Measurements from ENCODE around the gene THG1L.
"Not testable (repeated sequence)": the region's sequence is repeated elsewhere in the genome, so short reads cannot be mapped to it uniquely, and the experiment has no call there.

Gene THG1L

DNA sequence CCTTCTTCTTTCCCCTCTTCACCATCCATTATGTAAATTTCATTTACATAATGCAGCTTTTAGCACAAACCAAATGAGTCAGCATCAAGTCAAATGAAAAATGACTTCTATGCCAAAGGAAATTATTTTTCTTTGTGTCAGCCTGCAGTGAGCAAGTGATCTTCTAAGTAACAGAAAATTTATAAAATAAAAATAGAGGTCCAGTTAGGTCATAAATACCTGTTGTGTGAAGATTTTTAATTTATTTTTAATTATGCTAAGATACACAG, 16.7 kb upstream of the THG1L start:
- TF ChIP-seq, protein P1, sequence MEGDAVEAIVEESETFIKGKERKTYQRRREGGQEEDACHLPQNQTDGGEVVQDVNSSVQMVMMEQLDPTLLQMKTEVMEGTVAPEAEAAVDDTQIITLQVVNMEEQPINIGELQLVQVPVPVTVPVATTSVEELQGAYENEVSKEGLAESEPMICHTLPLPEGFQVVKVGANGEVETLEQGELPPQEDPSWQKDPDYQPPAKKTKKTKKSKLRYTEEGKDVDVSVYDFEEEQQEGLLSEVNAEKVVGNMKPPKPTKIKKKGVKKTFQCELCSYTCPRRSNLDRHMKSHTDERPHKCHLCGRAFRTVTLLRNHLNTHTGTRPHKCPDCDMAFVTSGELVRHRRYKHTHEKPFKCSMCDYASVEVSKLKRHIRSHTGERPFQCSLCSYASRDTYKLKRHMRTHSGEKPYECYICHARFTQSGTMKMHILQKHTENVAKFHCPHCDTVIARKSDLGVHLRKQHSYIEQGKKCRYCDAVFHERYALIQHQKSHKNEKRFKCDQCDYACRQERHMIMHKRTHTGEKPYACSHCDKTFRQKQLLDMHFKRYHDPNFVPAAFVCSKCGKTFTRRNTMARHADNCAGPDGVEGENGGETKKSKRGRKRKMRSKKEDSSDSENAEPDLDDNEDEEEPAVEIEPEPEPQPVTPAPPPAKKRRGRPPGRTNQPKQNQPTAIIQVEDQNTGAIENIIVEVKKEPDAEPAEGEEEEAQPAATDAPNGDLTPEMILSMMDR (IDR thresholded peaks at IDR 0.05; ENCODE audit: low read depth, low read length): no peak
- no peak overlapping the region for H3K4me3 ChIP-seq (ENCODE audit: low read depth, low read length)
- in situ Hi-C loops (cut with HindIII; ENCODE audit: low sequenced_read_pairs): no loop called here
- DNase-seq (ENCODE audit: low read depth, low spot score): no peak

DNA sequence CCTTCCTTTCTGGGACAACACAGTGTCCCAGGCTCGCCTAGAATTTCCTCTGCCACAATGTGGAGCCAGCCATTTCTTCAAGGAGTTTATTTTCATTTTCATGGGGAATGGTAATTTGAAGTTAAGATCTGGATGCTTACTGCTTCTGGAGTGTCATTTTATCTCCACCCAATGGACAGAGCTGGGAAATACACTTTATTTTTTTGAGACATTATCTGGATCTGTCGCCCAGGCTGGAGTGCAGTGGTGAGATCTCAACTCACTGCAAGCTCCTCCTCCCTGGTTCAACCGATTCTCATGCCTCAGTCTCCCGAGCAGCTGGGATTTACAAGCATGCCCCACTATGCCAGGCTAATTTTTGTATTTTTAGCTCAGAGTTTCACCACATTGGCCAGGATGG, 12.7 kb upstream of the THG1L start:
- in situ Hi-C loops (cut with HindIII; ENCODE audit: low sequenced_read_pairs): no loop called here
- H3K4me3 ChIP-seq (ENCODE audit: low read depth, low read length): no peak overlapping the region
- DNase-seq (ENCODE audit: low read depth, low spot score): peak; percentile 80
- TF ChIP-seq, protein P1 (IDR thresholded peaks at IDR 0.05; ENCODE audit: low read depth, low read length): peak; percentile 55

DNA sequence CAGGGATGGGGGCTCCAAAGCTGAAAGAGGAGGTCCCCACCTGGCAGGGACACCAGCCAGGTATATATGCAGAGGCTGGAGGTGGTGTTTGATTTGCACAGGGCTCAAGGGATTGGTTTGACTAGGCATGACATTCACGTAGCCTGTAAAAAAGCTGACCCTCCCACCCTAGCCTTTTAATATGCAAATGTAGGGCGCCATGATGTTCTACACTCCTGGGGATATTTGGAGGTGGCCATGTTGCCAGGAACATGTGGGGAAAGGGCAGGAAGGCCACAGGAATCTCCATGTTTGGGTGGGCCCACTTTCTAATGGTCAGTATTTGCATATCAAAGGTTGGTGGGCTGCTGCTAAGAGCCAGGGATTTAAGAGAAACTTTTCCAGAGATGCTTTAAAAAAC, 12.0 kb upstream of the THG1L start:
- no peak for DNase-seq (ENCODE audit: low read depth, low spot score)
- TF ChIP-seq, protein P1 (IDR thresholded peaks at IDR 0.05; ENCODE audit: low read depth, low read length): no peak
- no peak overlapping the region for H3K4me3 ChIP-seq (ENCODE audit: low read depth, low read length)
- in situ Hi-C loops (cut with HindIII; ENCODE audit: low sequenced_read_pairs): no loop called here

DNA sequence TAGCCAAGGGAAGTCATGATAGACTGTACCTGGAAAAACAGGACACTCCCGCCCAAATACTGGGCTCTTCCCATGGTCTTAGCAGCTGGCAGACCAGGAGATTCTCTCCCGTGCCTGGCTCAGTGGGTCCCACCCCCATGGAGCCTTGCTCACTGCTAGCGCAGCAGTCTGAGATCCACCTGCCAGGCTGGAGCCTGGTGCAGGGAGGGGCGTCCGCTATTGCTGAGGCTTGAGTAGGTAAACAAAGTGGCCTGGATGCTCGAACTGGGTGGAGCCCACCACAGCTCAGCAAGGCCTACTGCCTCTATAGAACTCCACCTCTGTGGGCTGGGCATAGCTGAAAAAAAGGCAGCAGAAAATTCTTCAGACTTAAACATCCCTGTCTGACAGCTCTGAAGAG, 10.1 kb upstream of the THG1L start:
- TF ChIP-seq, protein P1 (IDR thresholded peaks at IDR 0.05; ENCODE audit: low read depth, low read length): no peak
- no peak for DNase-seq (ENCODE audit: low read depth, low spot score)
- in situ Hi-C loops (cut with HindIII; ENCODE audit: low sequenced_read_pairs): no loop called here
- H3K4me3 ChIP-seq (ENCODE audit: low read depth, low read length): no peak overlapping the region

DNA sequence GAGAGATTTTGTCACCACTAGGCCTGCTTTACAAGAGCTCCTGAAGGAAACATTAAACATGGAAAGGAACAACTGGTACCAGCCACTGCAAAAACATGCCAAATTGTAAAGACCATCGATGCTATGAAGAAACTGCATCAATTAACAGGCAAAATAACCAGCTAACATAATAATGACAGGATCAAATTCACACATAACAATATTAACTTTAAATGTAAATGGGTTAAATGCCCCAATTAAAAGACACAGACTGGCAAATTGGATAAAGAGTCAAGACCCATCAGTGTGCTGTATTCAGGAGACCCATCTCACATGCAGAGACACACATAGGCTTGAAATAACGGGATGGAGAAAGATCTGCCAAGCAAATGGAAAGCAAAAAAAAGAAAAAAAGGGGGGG, 8.3 kb upstream of the THG1L start:
- H3K4me3 ChIP-seq (ENCODE audit: low read depth, low read length); DNase-seq (ENCODE audit: low read depth, low spot score); in situ Hi-C loops (cut with HindIII; ENCODE audit: low sequenced_read_pairs): not testable (repeated sequence)

DNA sequence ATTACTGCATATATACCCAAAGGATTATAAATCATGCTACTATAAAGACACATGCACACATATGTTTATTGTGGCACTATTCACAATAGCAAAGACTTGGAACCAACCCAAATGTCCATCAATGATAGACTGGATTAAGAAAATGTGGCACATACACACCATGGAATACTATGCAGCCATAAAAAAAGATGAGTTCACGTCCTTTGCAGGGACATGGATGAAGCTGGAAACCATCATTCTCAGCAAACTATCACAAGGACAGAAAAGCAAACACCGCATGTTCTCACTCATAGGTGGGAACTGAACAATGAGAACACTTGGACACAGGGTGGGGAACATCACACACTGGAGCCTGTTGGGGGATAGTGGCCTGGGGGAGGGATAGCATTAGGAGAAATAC, 4.6 kb upstream of the THG1L start:
- in situ Hi-C loops (cut with HindIII; ENCODE audit: low sequenced_read_pairs); DNase-seq (ENCODE audit: low read depth, low spot score); H3K4me3 ChIP-seq (ENCODE audit: low read depth, low read length): not testable (repeated sequence)

DNA sequence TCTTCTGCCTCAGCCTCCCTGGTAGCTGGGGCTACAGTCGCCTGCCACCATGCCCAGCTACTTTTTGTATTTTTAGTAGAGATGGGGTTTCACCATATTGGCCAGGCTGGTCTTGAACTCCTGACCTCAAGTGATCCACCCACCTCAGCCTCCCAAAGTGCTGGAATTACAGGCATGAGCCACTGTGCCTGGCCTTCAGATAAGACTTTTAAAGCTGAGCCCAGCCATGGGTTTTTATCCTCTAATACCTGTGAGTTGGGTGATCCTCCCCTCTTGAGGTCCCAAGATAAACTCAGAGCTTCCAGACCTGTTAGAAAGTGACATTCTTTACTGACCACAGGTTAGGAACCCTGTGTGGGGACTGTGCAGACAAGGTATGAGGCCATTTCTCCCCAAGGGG, 3.4 kb upstream of the THG1L start:
- in situ Hi-C loops (cut with HindIII; ENCODE audit: low sequenced_read_pairs); H3K4me3 ChIP-seq (ENCODE audit: low read depth, low read length); DNase-seq (ENCODE audit: low read depth, low spot score): not testable (repeated sequence)

DNA sequence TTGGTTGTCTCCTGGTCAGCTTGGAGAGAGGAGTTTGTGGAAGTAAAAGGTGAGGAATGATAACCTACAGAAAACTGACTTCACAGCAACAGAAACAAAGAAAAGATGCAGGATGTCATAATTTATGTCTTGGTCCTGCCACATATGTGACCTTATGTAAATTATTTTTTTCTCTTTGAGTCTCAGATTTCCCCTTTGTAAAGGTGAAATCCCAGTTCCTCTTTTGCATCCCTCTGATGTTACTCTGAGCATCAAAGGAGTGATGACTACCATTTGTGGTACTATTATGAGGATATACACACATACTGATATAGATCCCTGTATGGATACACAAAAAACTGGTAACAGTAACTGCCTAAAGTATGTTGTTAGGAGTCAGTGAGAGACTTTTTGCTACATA, 1.4 kb upstream of the THG1L start:
- in situ Hi-C loops (cut with HindIII; ENCODE audit: low sequenced_read_pairs): no loop called here
- DNase-seq (ENCODE audit: low read depth, low spot score): no peak
- TF ChIP-seq, protein P1 (IDR thresholded peaks at IDR 0.05; ENCODE audit: low read depth, low read length): no peak

More for the DNA sequence above, 1.4 kb upstream of the THG1L start:
- no peak overlapping the region for H3K4me3 ChIP-seq (ENCODE audit: low read depth, low read length)

Measured in astrocyte of the spinal cord (primary cell).